GM20000 (cell line): ENCODE results near the gene MANBA.

Experiments used
- DNase-seq: peaks from one replicate; pipeline ENCODE4 v3.0.0; 2012; ENCODE audit warnings: low spot score
- CTCF ChIP-seq: IDR thresholded peaks from 2 replicates; pipeline ENCODE4 v1.5.1; 2012; ENCODE audit warnings: mild to moderate bottlenecking, control low read depth; ENCODE audit errors: extremely low read depth, missing control alignments

Gene MANBA

GRCh38 chr4:102665527-102665926 lies 95.2 kb downstream of the MANBA start:
- no peak for TF ChIP-seq CTCF
- no peak for DNase-seq

GRCh38 chr4:102663073-102663472 lies 97.7 kb downstream of the MANBA start:
- no peak for TF ChIP-seq CTCF
- DNase-seq, result no peak

GRCh38 chr4:102657206-102657605 lies 103.6 kb downstream of the MANBA start:
- no peak for TF ChIP-seq CTCF
- no peak for DNase-seq

- DNase-seq, result no peak
- TF ChIP-seq CTCF, result no peak
Measured at GRCh38 chr4:102647117-102647516, 113.7 kb downstream of the MANBA start.

- TF ChIP-seq CTCF, result no peak
- DNase-seq, result no peak
Measured at GRCh38 chr4:102642631-102643298, 118.0 kb downstream of the MANBA start.

- TF ChIP-seq CTCF, result no peak
Measured at GRCh38 chr4:102641793-102642192, 119.0 kb downstream of the MANBA start.

GRCh38 chr4:102640669-102641068 lies 120.1 kb downstream of the MANBA start:
- TF ChIP-seq CTCF, result no peak
- DNase-seq, result no peak

More at GRCh38 chr4:102641793-102642192, 119.0 kb downstream of the MANBA start:
- no peak for DNase-seq
